ENCODE measurements around the gene KLHL21.

GRCh38 chr1:6594977-6595740 is 7.5 kb downstream of the KLHL21 start:
- no peak for TF ChIP-seq POLR2A (IDR thresholded peaks at IDR 0.05)
- TF ChIP-seq CTCF (IDR thresholded peaks at IDR 0.05) = no peak
